Thyroid gland (tissue), 4 donors: ENCODE results near the gene PPP1R3F.

Experiments
- POLR2A ChIP-seq, 2 donors: fragments of 450-650 bp; IDR thresholded peaks; one replicate each; pipeline ENCODE4 v1.6.1; 2017; ENCODE audit warnings: antibody characterized with exemption in 2 of 2, mild to moderate bottlenecking in 2 of 2, moderate library complexity in 1 of 2
- TF ChIP-seq, protein P1 (sequence below), 6 experiments: fragments of 200-600 bp in 3 of 6; fragments of 450-650 bp in 3 of 6; sonication (generic) in 3 of 6; IDR thresholded peaks; one replicate each; pipeline ENCODE4 v1.5.1; 2016 to 2019; ENCODE audit warnings: antibody characterized with exemption in 6 of 6, mild to moderate bottlenecking in 2 of 6, inconsistent platforms in 1 of 6, moderate library complexity in 1 of 6

DNA sequence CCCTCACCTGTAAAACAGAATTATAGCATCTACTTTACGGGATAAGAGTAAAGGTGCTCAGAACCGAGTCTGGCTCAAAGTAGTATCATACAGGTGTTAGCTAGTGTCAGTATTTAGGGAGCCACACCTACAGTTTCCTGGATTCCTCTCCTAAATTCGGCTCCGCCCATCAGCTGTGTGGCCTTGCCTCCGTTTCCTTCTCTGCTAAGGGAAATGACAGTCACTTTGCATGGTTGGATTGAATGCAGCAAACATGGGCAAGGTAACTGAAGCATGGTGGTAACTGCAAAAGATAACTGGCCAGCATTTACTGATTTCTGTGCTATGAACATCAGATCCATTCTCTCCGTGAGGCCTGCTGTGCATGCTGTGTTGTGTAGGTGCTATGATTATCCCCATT lies 2.8 kb downstream of the PPP1R3F start:
- no peak for TF ChIP-seq POLR2A (IDR thresholded peaks at IDR 0.05)
- TF ChIP-seq, protein P1, sequence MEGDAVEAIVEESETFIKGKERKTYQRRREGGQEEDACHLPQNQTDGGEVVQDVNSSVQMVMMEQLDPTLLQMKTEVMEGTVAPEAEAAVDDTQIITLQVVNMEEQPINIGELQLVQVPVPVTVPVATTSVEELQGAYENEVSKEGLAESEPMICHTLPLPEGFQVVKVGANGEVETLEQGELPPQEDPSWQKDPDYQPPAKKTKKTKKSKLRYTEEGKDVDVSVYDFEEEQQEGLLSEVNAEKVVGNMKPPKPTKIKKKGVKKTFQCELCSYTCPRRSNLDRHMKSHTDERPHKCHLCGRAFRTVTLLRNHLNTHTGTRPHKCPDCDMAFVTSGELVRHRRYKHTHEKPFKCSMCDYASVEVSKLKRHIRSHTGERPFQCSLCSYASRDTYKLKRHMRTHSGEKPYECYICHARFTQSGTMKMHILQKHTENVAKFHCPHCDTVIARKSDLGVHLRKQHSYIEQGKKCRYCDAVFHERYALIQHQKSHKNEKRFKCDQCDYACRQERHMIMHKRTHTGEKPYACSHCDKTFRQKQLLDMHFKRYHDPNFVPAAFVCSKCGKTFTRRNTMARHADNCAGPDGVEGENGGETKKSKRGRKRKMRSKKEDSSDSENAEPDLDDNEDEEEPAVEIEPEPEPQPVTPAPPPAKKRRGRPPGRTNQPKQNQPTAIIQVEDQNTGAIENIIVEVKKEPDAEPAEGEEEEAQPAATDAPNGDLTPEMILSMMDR (IDR thresholded peaks at IDR 0.05) = no peak
